ENCODE measurements around the gene PSTPIP1.

Gene PSTPIP1

GRCh38 chr15:77012117-77012712 lies 17.3 kb downstream of the PSTPIP1 start:
- H3K4me3 ChIP-seq (ENCODE audit: low read depth, low read length) = no peak overlapping the region
- no peak for DNase-seq (ENCODE audit: low read depth)
- TF ChIP-seq CTCF (IDR thresholded peaks at IDR 0.05; ENCODE audit: low read depth, low read length, missing control alignments) = no peak
- in situ Hi-C loops (cut with HindIII; ENCODE audit: low sequenced_read_pairs) = no loop called here

- in situ Hi-C loops (cut with HindIII; ENCODE audit: low sequenced_read_pairs) = no loop called here
- no peak overlapping the region for H3K4me3 ChIP-seq (ENCODE audit: low read depth, low read length)
- DNase-seq (ENCODE audit: low read depth) = no peak
- TF ChIP-seq CTCF (IDR thresholded peaks at IDR 0.05; ENCODE audit: low read depth, low read length, missing control alignments) = no peak
Measured at GRCh38 chr15:77012868-77013267, 17.9 kb downstream of the PSTPIP1 start.

GRCh38 chr15:77013776-77014131 lies 18.8 kb downstream of the PSTPIP1 start:
- H3K4me3 ChIP-seq (ENCODE audit: low read depth, low read length) = no peak overlapping the region
- DNase-seq (ENCODE audit: low read depth) = no peak
- in situ Hi-C loops (cut with HindIII; ENCODE audit: low sequenced_read_pairs) = no loop called here
- no peak for TF ChIP-seq CTCF (IDR thresholded peaks at IDR 0.05; ENCODE audit: low read depth, low read length, missing control alignments)

GRCh38 chr15:77014132-77015081 lies 19.5 kb downstream of the PSTPIP1 start:
- in situ Hi-C loops (cut with HindIII; ENCODE audit: low sequenced_read_pairs) = no loop called here
- no peak for DNase-seq (ENCODE audit: low read depth)
- TF ChIP-seq CTCF (IDR thresholded peaks at IDR 0.05; ENCODE audit: low read depth, low read length, missing control alignments) = no peak
- no peak overlapping the region for H3K4me3 ChIP-seq (ENCODE audit: low read depth, low read length)

GRCh38 chr15:77015646-77016320 lies 20.9 kb downstream of the PSTPIP1 start:
- H3K4me3 ChIP-seq (ENCODE audit: low read depth, low read length) = no peak overlapping the region
- no peak for TF ChIP-seq CTCF (IDR thresholded peaks at IDR 0.05; ENCODE audit: low read depth, low read length, missing control alignments)
- in situ Hi-C loops (cut with HindIII; ENCODE audit: low sequenced_read_pairs) = no loop called here
- no peak for DNase-seq (ENCODE audit: low read depth)

GRCh38 chr15:77016321-77016695 lies 21.4 kb downstream of the PSTPIP1 start:
- no peak overlapping the region for H3K4me3 ChIP-seq (ENCODE audit: low read depth, low read length)
- no peak for TF ChIP-seq CTCF (IDR thresholded peaks at IDR 0.05; ENCODE audit: low read depth, low read length, missing control alignments)
- DNase-seq (ENCODE audit: low read depth) = no peak
- in situ Hi-C loops (cut with HindIII; ENCODE audit: low sequenced_read_pairs) = no loop called here

Measured in astrocyte of the cerebellum (primary cell).